HepG2 (cell line): ENCODE results near the gene HELZ.

Experiments used
- BHLHE40 ChIP-seq: IDR thresholded peaks from 2 replicates; pipeline ENCODE4 v1.6.1; 2011; ENCODE audit warnings: low read length, improper control_type of control experiment
- BRD4 ChIP-seq: sonication (generic); formaldehyde crosslinking; IDR thresholded peaks from 2 replicates; pipeline ENCODE4 v1.4.0; 2020; ENCODE audit warnings: missing genetic modification reagents
- CREB1 ChIP-seq, 2 experiments: fragments of 450-650 bp in 1 of 2; IDR thresholded peaks; 2 replicates each; pipeline ENCODE4 v1.6.1; 2016 to 2017; ENCODE audit warnings: control low read depth in 1 of 2, mild to moderate bottlenecking in 1 of 2, missing compliant biosample characterization in 1 of 2, missing genetic modification characterization in 1 of 2
- FLYWCH1 ChIP-seq: sonication (generic); formaldehyde crosslinking; IDR thresholded peaks from 2 replicates; pipeline ENCODE4 v1.8.1; 2023; ENCODE audit warnings: mild to moderate bottlenecking, missing genetic modification reagents
- NPAS2 ChIP-seq: sonication (generic); formaldehyde crosslinking; IDR thresholded peaks from 2 replicates; pipeline ENCODE4 v1.8.0; 2022; ENCODE audit warnings: mild to moderate bottlenecking, missing genetic modification reagents, borderline replicate concordance
- SP1 ChIP-seq, 2 experiments: fragments of 450-650 bp in 1 of 2; sonication (generic) in 1 of 2; formaldehyde crosslinking in 1 of 2; IDR thresholded peaks; 2 replicates each; pipeline versions ENCODE4 v1.4.0 to v1.6.1; 2016 to 2020; ENCODE audit warnings: missing genetic modification reagents in 1 of 2
- ZBTB1 ChIP-seq: sonication (generic); formaldehyde crosslinking; IDR thresholded peaks from 2 replicates; pipeline ENCODE4 v1.4.0; 2020; ENCODE audit warnings: missing genetic modification reagents, borderline replicate concordance
- ZNF724P ChIP-seq: sonication (generic); formaldehyde crosslinking; IDR thresholded peaks from 2 replicates; pipeline ENCODE4 v1.8.0; 2022; ENCODE audit warnings: missing genetic modification reagents, borderline replicate concordance
- ZNF792 ChIP-seq: IDR thresholded peaks from 2 replicates; pipeline ENCODE4 v1.6.1; 2016
- TF ChIP-seq, protein P1 (sequence below): sonication (generic); formaldehyde crosslinking; IDR thresholded peaks from 2 replicates; pipeline ENCODE4 v1.8.1; 2023; ENCODE audit warnings: mild to moderate bottlenecking, missing genetic modification reagents
- TF ChIP-seq, protein P2 (sequence below): sonication (generic); formaldehyde crosslinking; IDR thresholded peaks from 2 replicates; pipeline ENCODE4 v1.4.0; 2020; ENCODE audit warnings: mild to moderate bottlenecking, low read depth, missing genetic modification reagents
- TF ChIP-seq, protein P3 (sequence below): sonication (generic); formaldehyde crosslinking; IDR thresholded peaks from 2 replicates; pipeline ENCODE4 v1.5.0; 2020; ENCODE audit warnings: mild to moderate bottlenecking, missing genetic modification reagents, moderate library complexity

DNA sequence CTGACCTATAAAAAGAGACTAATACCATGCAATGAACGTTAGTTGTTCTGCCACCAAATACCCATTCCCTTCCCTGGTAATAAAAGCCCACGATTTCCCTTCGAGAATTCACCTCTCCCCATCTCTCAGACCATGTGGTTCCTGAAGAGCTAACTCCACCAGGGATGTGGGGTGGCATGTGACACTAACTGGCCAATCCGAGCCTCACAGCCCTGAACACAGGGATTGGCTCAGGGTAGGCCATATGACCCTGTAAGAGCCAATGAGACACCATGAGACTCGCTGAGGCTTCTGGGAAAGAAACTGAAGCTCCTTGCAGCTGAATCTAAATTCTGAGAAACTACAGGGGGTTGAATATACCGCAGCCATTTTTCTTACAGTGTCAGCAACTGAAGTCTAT is 21.1 kb downstream of the HELZ start:
- TF ChIP-seq ZNF724P (CRISPR knock-in tag) = no peak
- no peak for TF ChIP-seq FLYWCH1
- no peak for TF ChIP-seq SP1 (IDR thresholded peaks at IDR 0.05)
- no peak for TF ChIP-seq SP1 (CRISPR knock-in tag; IDR thresholded peaks at IDR 0.05)
- TF ChIP-seq NPAS2 (CRISPR knock-in tag) = no peak
- TF ChIP-seq, protein P1, sequence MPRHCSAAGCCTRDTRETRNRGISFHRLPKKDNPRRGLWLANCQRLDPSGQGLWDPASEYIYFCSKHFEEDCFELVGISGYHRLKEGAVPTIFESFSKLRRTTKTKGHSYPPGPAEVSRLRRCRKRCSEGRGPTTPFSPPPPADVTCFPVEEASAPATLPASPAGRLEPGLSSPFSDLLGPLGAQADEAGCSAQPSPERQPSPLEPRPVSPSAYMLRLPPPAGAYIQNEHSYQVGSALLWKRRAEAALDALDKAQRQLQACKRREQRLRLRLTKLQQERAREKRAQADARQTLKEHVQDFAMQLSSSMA (CRISPR knock-in tag) = no peak
- TF ChIP-seq, protein P2, sequence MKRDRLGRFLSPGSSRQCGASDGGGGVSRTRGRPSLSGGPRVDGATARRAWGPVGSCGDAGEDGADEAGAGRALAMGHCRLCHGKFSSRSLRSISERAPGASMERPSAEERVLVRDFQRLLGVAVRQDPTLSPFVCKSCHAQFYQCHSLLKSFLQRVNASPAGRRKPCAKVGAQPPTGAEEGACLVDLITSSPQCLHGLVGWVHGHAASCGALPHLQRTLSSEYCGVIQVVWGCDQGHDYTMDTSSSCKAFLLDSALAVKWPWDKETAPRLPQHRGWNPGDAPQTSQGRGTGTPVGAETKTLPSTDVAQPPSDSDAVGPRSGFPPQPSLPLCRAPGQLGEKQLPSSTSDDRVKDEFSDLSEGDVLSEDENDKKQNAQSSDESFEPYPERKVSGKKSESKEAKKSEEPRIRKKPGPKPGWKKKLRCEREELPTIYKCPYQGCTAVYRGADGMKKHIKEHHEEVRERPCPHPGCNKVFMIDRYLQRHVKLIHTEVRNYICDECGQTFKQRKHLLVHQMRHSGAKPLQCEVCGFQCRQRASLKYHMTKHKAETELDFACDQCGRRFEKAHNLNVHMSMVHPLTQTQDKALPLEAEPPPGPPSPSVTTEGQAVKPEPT (CRISPR knock-in tag) = no peak
- TF ChIP-seq, protein P3, sequence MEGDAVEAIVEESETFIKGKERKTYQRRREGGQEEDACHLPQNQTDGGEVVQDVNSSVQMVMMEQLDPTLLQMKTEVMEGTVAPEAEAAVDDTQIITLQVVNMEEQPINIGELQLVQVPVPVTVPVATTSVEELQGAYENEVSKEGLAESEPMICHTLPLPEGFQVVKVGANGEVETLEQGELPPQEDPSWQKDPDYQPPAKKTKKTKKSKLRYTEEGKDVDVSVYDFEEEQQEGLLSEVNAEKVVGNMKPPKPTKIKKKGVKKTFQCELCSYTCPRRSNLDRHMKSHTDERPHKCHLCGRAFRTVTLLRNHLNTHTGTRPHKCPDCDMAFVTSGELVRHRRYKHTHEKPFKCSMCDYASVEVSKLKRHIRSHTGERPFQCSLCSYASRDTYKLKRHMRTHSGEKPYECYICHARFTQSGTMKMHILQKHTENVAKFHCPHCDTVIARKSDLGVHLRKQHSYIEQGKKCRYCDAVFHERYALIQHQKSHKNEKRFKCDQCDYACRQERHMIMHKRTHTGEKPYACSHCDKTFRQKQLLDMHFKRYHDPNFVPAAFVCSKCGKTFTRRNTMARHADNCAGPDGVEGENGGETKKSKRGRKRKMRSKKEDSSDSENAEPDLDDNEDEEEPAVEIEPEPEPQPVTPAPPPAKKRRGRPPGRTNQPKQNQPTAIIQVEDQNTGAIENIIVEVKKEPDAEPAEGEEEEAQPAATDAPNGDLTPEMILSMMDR = no peak
- no peak for TF ChIP-seq BHLHE40
- no peak for TF ChIP-seq BRD4
- TF ChIP-seq ZBTB1 (CRISPR knock-in tag) = no peak
- no peak for TF ChIP-seq ZNF792 (CRISPR knock-in tag)
- TF ChIP-seq CREB1 (IDR thresholded peaks at IDR 0.05) = no peak
- no peak for TF ChIP-seq CREB1 (CRISPR knock-in tag; IDR thresholded peaks at IDR 0.05)
